Hematopoietic multipotent progenitor cell treated with erythropoietin and hydrocortisone succinate and interleukin-3 and kit ligand, for 4 days (in vitro differentiated cells): ENCODE data around the gene ADK.
A peak's percentile ranks its signal among the peaks of the same experiment; 100 is the strongest.
"Not testable (repeated sequence)": the region's sequence is repeated elsewhere in the genome, so short reads cannot be mapped to it uniquely, and the experiment has no call there.

Experiments used
- DNase-seq: peaks from one replicate; pipeline ENCODE4 v3.0.0-alpha.2; 2015

The ADK gene

DNA sequence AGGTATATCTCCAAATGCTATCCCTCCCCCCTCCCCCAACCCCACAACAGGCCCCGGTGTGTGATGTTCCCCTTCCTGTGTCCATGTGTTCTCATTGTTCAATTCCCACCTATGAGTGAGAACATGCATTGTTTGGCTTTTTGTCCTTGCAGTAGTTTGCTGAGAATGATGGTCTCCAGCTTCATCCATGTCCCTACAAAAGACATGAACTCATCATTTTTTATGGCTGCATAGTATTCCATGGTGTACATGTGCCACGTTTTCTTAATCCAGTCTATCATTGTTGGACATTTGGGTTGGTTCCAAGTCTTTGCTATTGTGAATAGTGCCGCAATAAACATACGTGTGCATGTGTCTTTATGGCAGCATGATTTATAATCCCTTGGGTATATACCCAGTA, 417.9 kb downstream of the ADK start:
- not testable (repeated sequence) for DNase-seq

DNA sequence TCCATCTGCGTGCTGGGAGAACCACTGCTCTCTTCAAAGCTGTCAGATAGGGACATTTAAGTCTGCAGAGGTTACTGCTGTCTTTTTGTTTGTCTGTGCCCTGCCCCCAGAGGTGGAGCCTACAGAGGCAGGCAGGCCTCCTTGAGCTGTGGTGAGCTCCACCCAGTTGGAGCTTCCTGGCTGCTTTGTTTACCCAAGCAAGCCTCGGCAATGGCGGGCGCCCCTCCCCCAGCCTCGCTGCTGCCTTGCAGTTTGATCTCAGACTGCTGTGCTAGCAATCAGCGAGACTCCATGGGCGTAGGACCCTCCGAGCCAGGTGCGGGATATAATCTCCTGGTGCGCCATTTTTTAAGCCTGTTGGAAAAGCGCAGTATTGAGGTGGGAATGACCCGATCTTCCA, 422.5 kb downstream of the ADK start:
- DNase-seq, result not testable (repeated sequence)

DNA sequence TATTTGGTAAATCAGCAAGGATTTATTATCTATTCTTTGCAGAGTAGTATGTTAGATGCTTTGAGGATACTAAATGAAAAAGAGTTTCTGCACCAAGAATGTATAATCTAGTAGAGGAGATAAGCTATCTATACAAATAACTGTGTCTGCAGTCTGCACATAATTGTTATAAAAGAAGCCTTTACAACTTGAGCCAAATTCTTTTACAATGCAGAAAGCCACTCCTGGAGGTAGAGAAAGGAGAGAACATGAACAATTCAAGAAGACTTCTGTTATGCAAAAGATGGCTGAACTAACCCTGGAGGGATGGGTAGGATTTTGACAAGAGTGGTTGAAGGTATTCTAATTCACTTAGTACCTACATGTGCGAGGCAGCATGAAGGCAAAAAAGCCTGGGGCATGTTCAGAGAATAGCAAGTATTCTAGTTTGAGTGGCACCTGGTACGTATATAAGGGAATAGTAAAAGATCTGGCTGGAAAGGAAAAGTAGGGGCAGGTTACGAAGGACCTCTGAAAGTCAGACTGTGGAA, 424.2 kb downstream of the ADK start:
- no peak for DNase-seq

DNA sequence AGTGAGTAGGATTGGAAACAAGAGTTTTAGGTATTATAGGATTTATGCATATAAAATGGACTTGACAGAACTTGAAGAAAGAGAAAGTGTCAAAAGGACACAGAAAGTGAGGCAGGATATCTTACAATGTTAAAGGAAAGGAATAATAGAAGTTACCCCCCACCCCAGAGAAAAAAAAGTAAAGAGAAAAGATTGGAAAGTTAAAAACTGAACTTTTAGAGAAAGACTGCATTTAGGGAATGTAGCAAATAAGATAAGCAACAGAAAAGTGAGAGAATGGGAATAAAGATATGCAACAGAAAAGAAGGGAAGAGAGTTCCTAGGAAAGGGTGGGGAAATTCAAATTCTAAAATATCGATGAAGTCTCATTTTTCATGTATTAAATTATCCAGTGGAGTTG, 424.9 kb downstream of the ADK start:
- DNase-seq, result no peak

DNA sequence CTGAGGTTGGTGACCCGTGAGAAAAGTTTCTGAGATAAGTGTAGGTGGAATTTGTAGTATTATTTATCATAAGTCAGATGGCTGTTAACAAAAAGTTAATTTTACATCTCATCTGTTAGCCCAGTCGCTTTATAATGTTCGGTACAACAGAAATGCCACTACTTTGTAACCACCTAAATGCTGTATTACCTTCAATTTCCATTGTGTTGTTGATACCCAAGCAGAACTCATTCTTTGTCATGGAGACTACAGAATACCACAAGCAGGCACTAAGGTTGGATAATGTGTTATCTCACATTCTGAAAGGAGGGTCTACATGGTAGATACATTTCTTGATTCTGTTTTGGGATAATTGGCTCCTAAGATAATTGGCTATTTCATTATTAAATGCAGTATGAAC, 425.6 kb downstream of the ADK start:
- no peak for DNase-seq

DNA sequence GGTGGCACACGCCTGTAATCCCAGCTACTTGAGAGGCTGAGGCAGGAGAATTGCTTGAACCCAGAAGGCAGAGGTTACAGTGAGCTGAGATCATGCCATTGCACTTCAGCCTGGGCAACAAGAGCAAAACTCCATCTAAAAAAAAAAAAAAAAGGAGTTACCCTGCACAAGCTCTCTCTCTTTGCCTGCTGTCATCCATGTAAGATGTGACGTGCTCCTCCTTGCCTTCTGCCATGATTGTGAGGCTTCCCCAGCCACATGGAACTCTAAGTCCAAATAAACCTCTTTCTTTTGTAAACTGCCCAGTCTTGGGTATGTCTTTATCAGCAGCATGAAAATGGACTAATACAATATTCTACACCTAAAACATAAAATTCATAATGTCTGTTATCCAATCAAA, 429.4 kb downstream of the ADK start:
- DNase-seq, result not testable (repeated sequence)

DNA sequence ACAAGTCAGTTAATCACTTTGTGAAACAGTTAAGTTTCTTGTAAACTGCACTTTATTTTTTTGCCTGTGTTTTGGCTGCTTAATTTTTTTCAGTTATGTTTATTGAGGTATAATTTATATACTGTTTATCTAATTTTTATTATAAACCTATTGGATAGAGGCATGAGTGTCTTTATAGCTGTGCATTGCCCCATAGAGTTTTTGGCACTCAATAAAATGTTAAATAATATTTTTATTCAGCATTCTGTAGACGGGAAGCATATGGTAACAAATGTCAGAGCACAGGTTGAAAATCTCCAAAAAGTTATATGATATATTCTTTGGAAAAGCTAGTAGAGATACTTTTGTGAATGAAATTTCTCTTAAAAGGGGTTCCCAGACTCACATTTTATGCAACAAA, 431.5 kb downstream of the ADK start:
- DNase-seq, result no peak

DNA sequence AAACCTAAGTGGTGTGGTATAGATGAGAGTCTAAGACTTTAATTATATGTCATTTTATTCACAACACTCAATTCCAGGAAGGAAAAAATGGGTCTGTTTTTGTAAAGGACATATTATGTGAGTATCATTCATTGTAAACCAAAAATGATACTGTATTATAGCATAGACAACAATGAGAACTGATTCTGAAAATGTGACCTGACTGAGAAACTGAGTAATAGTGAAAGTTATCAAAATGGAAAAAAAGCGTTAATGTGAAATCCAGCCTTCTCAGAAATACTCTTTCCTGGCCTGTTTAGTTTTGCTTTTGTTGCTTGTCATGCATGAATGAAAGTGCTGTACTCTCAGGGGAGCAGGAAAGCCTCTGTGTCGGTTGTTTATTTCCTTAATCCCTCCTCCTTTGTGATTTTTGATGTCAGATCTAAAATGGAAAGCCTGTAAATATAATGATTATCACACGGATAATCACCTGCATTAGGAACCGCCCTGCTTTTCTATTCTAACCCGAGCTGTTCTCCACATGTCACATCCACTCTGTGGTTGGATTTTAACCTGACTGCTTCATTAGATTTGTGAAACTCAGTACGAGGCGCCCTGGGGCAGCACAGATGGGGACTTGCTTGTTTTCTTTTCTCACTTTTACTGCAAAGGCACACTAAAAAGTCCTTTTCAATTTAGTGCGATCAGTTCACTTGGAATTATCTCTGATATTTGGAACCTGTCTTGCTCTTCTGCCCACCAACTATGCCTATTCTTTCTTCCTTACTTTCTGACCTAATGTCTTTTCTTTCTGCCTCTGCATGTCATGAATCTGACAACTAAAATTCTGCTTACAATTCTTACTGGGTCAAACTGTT, 434.4 kb downstream of the ADK start:
- peak; percentile 29 for DNase-seq

DNA sequence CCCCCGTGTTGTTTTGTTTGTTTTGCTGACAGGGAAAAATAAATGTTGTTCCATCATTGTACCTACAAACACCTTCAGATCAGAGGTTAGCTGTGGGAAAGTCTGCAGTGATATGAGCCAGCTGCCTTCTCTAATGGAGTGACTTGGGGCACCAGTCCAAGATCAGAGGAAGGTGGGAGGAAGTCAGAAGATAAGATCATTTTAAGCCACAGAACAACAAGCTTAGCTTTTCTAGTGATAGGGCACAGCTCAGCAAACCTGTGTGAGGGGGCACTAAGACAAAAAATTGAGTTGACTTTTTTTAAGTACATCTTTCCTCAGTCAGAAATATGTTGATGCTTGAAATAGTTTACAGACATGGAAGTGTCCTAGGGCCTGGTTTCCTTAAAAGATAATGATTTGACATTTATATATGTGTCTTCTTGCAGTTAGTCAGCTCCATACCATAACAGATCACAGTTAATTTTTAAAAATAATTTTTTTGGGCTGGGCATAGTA, 435.1 kb downstream of the ADK start:
- peak; percentile 42 for DNase-seq

DNA sequence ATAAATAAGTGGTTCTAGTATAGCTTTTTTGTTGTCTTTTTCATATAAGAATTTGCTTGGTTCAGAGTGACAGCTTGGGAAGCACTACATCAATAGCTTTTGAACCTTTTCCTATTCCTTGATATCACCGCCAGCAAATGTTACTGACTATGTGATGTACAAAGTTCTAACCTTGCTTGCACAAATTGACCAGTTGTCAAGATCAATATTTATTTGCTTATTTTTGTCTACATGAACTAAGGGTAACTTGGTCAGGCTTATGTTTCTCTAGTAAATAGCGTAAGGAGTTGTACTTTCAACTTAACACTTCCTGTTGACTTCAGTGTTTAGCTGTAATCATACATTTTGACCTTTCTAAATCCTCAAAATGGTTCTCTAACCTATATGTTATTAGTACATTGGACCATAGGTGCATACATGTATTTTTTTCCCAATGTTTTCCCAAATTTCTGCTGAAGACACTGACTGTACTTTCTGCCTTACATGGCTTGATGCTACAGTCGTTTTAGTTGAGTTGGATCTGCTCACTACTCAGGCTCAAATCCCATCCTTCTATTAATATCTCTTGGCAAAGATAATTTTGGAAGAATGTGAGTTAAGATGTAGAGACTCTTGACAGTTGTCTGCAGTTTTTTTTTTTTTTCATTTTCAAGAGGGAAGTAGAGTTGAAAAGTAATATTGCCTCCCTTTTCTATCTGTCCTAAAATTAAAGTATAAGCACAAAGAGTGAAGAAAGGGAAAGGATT, 436.3 kb downstream of the ADK start:
- DNase-seq, result no peak

DNA sequence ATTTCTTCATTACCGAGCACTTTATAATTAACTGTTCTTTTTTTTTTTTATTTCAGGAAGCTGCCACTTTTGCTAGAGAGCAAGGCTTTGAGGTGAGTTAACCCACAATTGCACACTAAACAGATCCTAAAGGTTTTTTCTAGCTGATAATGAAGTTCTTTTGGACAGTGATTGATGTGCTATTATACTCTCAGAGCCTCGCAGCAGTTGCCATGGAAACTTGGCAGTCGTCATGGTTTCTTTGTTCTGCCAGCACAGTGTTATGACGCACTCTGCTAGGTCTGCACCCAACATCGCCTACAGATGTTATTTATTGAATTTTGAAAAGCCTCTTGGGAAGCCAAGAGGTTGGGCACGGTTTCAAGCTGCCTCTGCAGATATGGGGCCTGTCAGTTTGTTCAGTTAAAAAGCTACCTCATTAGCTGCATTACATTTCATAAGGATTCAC, 438.2 kb downstream of the ADK start:
- peak; percentile 94 for DNase-seq

DNA sequence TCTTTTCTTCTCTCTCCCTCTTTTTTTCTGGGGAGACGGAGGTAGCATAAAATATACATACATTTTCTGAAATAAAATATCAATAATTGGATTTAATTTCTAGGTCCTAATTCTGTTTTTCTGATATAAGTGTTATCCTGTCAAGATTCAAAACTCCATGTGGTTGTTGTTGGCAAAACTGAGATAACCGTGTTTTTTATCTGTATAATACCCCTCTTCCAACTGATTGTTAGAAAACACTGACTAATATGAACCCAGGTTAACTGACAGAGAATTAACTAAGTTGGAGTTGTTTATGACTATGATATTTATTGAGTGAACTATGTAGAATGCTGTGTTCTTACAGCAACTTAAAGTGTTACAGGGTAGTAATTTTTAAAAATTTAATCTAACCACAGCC, 438.8 kb downstream of the ADK start:
- peak; percentile 38 for DNase-seq

DNA sequence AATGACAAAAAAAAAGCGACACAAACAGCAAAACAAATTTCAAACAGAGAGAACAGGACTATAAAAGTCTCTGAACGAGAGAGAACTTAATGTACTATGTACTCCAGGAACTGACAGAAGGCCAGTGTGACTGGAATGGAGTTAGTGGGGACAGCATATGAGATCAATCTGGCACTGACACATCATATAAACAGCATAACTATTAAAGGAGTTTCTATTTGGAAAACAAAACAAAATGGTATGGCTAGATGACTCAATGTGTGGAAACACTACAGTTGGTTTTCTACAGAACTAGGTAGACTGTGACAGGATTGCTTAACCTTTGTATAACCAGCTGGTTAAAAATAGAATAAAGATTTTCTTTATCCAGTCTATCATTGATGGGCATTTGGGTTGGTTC, 442.4 kb downstream of the ADK start:
- DNase-seq, result no peak

DNA sequence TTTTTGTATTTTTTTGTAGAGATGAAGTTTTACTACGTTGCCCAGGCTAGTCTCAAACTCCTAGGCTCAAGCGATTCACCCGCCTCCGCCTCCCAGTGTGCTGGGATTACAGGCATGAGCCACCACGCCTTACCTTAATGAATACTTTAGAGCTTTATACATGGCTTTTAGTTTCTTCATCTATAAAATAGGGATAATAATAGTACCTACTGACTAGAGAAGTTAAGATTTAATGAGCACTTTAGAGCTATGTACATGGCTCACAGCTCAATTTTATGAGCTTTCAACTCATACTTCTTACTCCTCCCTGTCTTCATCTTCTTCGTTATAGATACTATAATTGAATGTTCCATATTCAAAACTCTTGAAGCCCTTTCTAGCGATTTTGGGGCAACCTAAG, 445.7 kb downstream of the ADK start:
- no peak for DNase-seq

DNA sequence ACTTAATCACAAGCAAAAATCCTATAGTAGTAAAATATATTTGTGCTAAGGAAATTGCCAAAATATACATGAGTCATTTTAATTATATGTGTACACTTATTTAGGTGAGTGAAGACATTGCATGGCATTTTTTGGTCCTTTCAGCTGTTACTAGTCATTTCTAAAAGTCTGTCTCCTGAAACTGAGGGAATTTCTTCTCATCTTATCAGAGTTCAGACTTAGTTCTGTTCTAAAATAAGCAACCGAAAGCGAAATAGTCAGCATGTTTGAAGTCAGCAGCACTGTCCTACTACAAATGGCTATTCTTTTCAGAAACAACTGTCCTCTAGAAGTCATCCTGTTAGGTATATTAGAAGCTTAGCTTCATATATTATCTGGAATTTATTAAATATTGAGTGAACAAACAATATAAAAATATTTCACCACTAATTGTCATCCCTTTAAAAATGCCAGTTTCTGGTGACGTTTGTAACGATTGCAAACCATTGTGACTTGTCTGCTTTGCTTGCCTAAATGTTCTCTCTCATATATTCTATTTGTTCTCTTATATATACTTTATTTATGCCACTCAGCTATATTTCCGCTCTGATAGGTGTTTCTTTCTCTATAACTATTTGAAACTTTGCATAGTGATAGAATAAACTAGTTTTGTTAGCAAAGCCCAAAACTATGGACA, 448.0 kb downstream of the ADK start:
- DNase-seq, result no peak

DNA sequence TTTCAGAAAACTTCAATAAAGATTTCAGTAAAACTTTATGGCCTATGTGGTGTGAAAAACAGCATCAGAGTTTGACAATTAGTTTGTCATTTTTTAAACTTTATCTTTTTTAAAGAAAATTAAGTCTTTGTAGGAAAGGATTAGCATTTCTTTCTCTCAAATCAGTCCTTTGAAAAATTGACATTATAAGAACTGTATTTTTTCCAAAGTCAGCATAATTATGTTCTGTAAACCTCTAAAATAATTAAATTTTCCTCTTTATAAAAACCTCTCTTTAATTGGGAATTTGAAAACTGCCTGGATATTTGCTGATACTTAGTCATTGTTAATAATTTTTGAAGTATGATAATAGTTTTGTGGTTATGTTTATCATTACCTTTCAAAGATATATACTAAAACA, 448.7 kb downstream of the ADK start:
- no peak for DNase-seq

DNA sequence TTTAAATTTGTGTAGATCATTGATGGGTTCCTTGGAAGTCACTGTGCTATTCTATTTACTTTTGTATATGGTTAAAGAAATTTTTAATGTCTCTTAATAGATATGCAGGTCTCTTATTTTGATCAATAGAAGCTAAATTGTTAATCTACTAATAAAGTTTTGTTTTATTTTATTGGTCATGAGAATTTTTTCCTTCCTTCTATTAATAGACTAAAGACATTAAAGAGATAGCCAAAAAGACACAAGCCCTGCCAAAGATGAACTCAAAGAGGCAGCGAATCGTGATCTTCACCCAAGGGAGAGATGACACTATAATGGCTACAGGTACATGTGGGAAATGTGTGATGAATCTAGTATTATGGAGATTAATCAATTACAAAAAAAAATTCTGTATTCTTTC, 449.1 kb downstream of the ADK start:
- no peak for DNase-seq

DNA sequence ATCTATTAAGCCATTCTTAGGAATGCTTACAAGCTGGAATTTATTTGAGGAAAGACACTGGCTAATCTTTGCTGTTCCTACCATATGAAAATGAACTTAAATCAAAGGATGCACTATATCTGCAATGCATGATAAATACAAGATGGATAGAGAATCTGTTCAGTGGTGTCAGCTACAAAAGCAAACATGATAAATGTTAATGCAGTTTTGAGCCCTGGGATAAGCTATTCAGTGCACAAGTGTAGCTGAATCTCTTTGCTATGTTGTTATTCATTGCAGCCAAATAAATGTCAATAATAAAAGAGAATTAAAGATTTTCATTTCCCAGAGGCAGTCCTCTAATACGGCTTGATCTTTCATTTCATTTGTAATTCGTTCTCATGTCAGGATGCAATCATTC, 451.6 kb downstream of the ADK start:
- no peak for DNase-seq

DNA sequence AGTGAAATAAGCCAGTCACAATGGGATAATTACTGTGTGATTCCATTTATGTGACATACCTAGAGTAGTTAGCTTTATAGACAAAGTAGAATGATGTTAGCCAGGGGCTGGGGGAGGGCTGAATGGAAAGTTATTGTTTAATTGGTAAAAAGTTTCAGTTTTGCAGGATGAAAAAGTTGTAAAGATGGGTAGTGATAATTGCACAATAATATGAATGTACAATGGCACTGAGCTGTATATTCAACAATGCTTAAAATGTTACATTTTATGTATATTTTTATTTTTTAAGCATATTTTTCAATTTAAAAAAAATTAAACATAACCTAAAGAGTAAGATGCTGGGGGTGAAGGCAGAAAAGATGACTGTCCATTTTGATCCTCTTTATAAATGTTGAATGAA, 459.3 kb downstream of the ADK start:
- no peak for DNase-seq

DNA sequence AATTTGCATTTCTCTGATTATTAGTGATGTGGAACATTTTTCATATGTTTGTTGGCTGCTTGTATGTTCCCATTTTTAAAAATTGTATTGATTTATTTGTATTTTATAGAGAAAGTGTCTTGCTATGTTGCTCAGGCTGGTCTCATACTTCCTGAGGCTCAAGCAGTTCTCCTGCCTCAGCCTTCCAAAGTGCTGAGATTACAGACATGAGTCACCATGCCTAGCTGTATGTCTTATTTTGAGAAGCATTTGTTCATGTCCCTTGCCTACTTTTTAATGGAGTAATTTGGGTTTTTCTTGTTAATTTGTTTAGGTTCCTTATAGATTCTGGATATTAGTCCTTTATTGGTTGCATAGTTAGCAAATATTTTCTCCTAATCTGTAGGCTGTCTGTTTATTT, 461.2 kb downstream of the ADK start:
- no peak for DNase-seq

DNA sequence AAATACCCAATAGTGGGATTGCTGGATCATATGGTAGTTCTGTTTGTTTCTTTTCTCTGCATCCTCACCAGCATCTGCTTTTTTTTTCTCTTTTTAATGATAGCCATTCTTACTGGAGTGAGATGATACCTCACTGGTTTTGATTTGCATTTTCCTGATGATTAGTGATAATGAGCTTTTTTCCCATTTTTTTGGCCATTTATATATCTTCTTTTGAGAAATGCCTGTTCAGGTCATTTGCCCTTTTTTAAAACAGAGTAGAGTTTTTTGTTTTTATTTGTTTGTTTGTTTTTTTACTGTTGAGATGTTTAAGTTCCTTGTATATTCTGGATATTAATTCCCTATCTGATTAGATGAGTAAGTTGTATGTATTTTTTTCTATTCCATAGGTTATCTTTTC, 469.6 kb downstream of the ADK start:
- DNase-seq, result no peak

DNA sequence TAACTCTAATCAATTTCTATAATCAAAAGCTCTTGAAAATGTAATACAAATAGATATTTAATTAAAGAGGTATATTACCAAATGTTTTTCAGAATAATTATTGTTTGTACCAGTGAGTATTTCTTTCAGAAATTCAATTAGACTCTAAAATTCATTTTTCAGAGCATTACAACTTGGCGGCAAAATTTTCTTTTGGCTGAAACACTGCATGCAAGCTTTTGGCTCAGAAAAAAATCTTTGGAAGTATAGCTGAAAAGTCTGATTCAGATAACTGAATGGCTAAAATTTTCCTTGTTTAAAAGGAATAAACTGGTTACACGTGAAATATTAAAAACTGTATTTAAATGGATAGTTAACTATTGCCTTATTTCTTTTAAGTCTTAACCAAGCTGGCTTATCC, 472.8 kb downstream of the ADK start:
- DNase-seq, result no peak

DNA sequence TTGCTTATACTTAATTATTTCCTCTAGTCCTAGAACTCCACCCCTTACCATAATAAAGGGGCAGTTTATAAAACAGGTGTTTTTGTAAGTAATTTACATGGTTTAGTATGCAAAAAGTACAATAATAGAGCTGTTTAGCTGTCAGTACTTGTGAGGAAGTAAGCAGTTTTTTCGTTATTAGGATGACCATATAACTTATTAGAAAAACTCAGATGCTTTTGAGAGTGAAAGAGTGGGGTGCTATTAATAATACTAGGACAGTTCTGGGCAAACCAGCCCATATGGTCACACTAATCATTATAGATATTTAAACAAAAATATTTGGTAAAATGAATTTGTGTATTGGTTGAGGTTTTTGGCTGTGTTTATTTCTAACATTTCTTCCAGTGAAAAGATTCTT, 473.5 kb downstream of the ADK start:
- DNase-seq, result no peak
